GM06990 (cell line): Measurements from ENCODE around the gene ITIH5.

Source experiments
- DNase-seq: peaks from one replicate; pipeline ENCODE4 v3.0.0-alpha.2; 2011; ENCODE audit not compliant: insufficient read length; ENCODE audit errors: extremely low read depth
- H3K27me3 ChIP-seq: replicated peaks from 2 replicates; pipeline ENCODE4 v1.6.0; 2011; ENCODE audit warnings: low read length; ENCODE audit not compliant: control insufficient read depth, insufficient read depth
- H3K36me3 ChIP-seq: 2 replicates; pipeline ENCODE4 v1.5.1; 2011; ENCODE audit warnings: low read length; ENCODE audit not compliant: control insufficient read depth, insufficient read depth
- H3K4me3 ChIP-seq: replicated peaks from 2 replicates; pipeline ENCODE4 v1.5.1; 2011; ENCODE audit warnings: low read depth, mild to moderate bottlenecking, control low read depth, low read length
- TF ChIP-seq, protein P1 (sequence below): IDR thresholded peaks from 2 replicates; pipeline ENCODE4 v1.5.1; 2011; ENCODE audit warnings: low read length, control low read depth, mild to moderate bottlenecking, inconsistent platforms; ENCODE audit not compliant: insufficient read depth, poor library complexity, severe bottlenecking

Gene ITIH5

DNA sequence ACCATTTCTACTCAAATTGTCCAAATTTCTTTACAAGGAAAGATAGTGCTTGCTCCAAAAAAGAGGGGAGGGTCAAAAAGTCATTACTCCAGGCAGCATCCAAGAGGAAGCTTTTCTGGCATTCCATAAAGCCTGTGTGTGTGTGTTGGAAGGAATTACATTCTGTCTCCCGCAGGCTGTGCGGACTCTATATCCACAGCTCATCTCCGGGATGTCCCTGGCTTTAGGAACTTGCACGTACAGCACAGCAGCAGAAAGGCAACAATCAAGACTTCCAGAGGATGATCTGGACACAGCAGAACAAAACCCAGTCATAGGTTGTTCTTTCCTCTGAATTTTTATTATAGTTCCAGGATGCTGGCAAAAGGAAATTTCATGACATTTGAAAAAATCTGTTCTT lies 94.8 kb downstream of the ITIH5 start:
- Histone ChIP-seq H3K27me3 (peaks cover 4% of the 10 kb centered on the region), H3K4me3 (no peak overlapping the region), H3K36me3 (no peaks in the 10 kb centered on the region)
- DNase-seq, result no peak
- TF ChIP-seq, protein P1, sequence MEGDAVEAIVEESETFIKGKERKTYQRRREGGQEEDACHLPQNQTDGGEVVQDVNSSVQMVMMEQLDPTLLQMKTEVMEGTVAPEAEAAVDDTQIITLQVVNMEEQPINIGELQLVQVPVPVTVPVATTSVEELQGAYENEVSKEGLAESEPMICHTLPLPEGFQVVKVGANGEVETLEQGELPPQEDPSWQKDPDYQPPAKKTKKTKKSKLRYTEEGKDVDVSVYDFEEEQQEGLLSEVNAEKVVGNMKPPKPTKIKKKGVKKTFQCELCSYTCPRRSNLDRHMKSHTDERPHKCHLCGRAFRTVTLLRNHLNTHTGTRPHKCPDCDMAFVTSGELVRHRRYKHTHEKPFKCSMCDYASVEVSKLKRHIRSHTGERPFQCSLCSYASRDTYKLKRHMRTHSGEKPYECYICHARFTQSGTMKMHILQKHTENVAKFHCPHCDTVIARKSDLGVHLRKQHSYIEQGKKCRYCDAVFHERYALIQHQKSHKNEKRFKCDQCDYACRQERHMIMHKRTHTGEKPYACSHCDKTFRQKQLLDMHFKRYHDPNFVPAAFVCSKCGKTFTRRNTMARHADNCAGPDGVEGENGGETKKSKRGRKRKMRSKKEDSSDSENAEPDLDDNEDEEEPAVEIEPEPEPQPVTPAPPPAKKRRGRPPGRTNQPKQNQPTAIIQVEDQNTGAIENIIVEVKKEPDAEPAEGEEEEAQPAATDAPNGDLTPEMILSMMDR, result no peak

DNA sequence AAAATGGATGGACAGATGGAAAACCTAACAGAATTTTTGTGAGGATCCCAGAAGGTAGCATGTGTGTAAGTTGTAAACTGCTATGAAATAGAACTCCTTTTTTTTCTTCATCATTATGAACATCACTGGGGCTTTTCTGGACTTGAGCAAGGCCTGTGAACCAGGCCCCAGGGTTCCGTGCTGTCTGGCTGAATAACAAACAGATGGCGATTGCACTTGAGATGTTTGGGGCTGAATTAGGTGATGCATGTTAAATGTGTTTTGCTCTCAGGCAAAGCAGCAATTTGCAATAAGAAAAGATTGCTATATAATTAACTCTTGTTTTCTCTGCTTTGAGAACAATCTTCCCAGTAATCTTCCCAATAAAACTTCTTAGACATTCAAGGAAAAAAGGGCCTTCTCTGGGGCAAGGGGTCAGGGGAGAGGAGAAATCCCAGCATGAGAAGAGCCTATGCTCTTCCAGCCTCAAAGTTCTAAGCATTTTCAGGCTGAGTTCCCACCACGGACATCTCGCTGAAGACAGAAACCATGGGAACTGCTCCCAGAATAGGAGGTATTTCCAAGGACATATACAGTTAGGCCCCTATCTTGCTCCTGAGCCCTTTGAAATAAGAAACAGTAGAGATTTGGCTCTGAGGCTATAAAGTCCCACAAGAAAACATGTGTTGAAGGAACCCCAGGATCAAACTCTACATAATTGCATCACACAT lies 98.7 kb downstream of the ITIH5 start:
- peaks cover 2% of the 10 kb centered on the region; the same call in 1 of the 2 replicates for H3K27me3 ChIP-seq
- H3K4me3 ChIP-seq, result no peak overlapping the region
- TF ChIP-seq, protein P1, result no peak
- DNase-seq, result no peak
- H3K36me3 ChIP-seq, result no peaks in the 10 kb centered on the region

DNA sequence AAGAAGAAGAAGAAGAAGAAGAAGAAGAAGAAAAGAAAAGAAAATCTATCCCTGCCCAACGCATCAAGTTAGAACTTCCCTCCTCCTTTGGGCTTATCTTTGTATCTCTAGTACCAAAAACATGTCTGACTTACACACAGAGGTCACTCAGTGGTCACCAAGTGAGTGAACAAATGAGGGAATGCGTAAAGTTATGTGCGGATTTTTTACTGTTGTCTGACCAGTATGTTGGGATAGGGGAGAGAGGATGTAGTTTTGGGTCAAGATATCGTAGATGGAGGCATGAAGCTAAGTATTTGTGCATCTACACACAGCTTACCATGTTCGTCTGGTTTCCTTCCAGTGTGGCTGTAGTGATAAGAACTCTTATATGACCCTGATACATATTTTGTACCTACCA lies 99.9 kb downstream of the ITIH5 start:
- H3K36me3 ChIP-seq, result no peaks in the 10 kb centered on the region
- H3K27me3 ChIP-seq, result peaks cover 2% of the 10 kb centered on the region
- DNase-seq, result no peak
- no peak overlapping the region for H3K4me3 ChIP-seq
- TF ChIP-seq, protein P1, result no peak

DNA sequence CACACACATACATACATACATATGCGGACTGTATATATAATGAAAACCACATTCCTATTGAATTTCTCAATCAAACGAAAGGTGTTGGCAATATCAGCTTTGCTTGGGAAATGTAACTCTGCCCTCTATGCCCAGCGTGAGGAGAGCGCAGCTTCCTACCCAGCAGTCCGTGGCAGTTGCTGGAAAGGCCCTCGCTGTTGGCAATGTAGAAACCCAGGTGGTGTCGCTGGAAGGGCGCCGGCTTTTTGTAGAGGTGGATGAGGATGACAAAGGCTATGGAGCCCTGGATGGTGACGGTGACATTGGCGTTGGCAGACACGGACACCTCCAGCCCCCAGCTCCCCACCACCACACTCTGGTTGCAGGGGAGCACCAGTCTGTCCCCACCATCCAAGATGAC lies 100.9 kb downstream of the ITIH5 start:
- H3K4me3 ChIP-seq, result no peak overlapping the region
- H3K27me3 ChIP-seq, result peaks cover 1% of the 10 kb centered on the region
- no peak for DNase-seq
- no peaks in the 10 kb centered on the region for H3K36me3 ChIP-seq
- TF ChIP-seq, protein P1, result no peak

DNA sequence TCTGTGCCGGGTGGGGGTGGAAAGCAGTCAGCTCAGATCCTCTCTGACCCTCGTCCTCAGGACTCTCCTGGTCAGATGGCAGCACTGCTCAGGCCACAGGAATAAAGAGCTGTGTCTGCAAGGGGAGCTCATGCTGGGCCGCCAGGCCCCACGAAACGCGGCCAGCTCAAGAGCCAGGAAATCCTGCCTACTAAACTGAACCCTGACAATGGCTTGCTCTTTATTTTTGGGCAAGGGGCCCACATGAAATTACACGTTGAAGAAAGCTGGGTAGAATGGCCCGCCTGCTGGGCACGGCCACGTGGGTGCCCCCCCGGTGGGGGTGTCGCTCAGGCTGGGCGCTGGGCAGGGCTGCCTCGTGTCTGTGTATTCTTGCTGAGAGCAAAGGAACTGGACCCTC lies 103.0 kb downstream of the ITIH5 start:
- no peaks in the 10 kb centered on the region for H3K36me3 ChIP-seq
- DNase-seq, result no peak
- no peaks in the 10 kb centered on the region; the same call in 1 of the 2 replicates for H3K27me3 ChIP-seq
- TF ChIP-seq, protein P1, result no peak
- H3K4me3 ChIP-seq, result no peak overlapping the region

DNA sequence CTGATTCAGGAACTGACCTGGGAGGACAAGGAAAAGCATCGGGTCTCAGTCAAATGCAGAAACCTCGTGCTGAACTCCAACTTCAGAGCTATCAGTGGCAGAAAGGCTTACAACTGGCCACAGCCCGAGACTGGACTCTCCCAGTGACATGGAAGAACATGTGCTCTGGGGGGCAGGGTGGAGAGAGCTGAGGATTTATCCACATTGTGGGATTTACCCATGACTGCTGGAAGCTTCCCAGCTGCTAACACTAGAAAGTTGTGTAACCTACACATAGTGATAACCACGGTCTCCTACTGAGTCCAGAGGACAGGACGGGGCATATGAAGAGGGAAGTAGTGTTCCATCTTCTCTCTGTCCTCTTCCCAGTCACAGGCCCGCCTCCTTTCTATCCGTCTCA lies 103.4 kb downstream of the ITIH5 start:
- TF ChIP-seq, protein P1, result no peak
- DNase-seq, result no peak
- Histone ChIP-seq H3K4me3 (no peak overlapping the region), H3K27me3 (no peaks in the 10 kb centered on the region; the same call in 1 of the 2 replicates), H3K36me3 (no peaks in the 10 kb centered on the region)
